Neural crest cell (in vitro differentiated cells): ENCODE data around the gene FXYD4. TPM values are rescaled to one million over a fixed set of nuclear protein-coding genes. Genes with fewer than 3 reads are reported as not detected.
"Not testable (repeated sequence)": the region's sequence is repeated elsewhere in the genome, so short reads cannot be mapped to it uniquely, and the experiment has no call there.

Experiments
- DNase-seq: peaks from one replicate; pipeline ENCODE4 v3.0.0; 2021; ENCODE audit warnings: low read depth, mixed read lengths, low spot score
- H3K27ac Mint-ChIP-seq: one replicate; pipeline ENCODE4 v1.8.0; 2021; ENCODE audit warnings: mild to moderate bottlenecking, mixed read lengths; ENCODE audit not compliant: unreplicated experiment
- H3K27me3 Mint-ChIP-seq: 2 replicates; pipeline ENCODE4 v1.8.0; 2021; ENCODE audit warnings: low read depth, mild to moderate bottlenecking, mixed read lengths
- H3K36me3 Mint-ChIP-seq: 2 replicates; pipeline ENCODE4 v1.8.0; 2021; ENCODE audit warnings: low read depth, mild to moderate bottlenecking, mixed read lengths
- H3K4me1 Mint-ChIP-seq: 2 replicates; pipeline ENCODE4 v1.8.0; 2021; ENCODE audit warnings: mixed read lengths
- H3K4me3 Mint-ChIP-seq: one replicate; pipeline ENCODE4 v1.8.0; 2021; ENCODE audit warnings: mild to moderate bottlenecking, mixed read lengths
- H3K9me3 Mint-ChIP-seq: 2 replicates; pipeline ENCODE4 v1.8.0; 2021; ENCODE audit warnings: mixed read lengths
- CTCF ChIP-seq: fragments of 200-600 bp; sonication (generic); conservative IDR thresholded peaks from 2 replicates; pipeline ENCODE4 v1.5.0; 2021; ENCODE audit warnings: antibody characterized with exemption, mild to moderate bottlenecking
- total RNA-seq: library from RNA; stranded (reverse); gene quantifications from 2 replicates; pipeline ENCODE4 v1.2.1, GENCODE V29; 2021

FXYD4 gene
- total RNA-seq, 1 donor from 2014 or later, result not detected

GRCh38 chr10:43336641-43337318, 34.7 kb upstream of the FXYD4 start:
- no peaks in the 10 kb centered on the region for H3K9me3 Mint-ChIP-seq
- no peak overlapping the region for H3K4me3 Mint-ChIP-seq
- DNase-seq, result no peak
- H3K27ac Mint-ChIP-seq, result no peak overlapping the region
- peaks cover 18% of the 10 kb centered on the region for H3K4me1 Mint-ChIP-seq
- peaks cover 17% of the 10 kb centered on the region for H3K27me3 Mint-ChIP-seq
- no peaks in the 10 kb centered on the region for H3K36me3 Mint-ChIP-seq
- TF ChIP-seq CTCF, result no peak

GRCh38 chr10:43337536-43337935, 33.9 kb upstream of the FXYD4 start:
- H3K27ac Mint-ChIP-seq, DNase-seq, H3K4me3 Mint-ChIP-seq, H3K36me3 Mint-ChIP-seq, H3K9me3 Mint-ChIP-seq: not testable (repeated sequence)
- Mint-ChIP-seq H3K27me3 (peaks cover 17% of the 10 kb centered on the region), H3K4me1 (peaks cover 18% of the 10 kb centered on the region)

GRCh38 chr10:43338117-43338516, 33.3 kb upstream of the FXYD4 start:
- H3K4me3 Mint-ChIP-seq, result no peak overlapping the region
- TF ChIP-seq CTCF, result no peak
- peaks cover 18% of the 10 kb centered on the region for H3K4me1 Mint-ChIP-seq
- H3K27ac Mint-ChIP-seq, result no peak overlapping the region
- no peaks in the 10 kb centered on the region for H3K9me3 Mint-ChIP-seq
- peaks cover 17% of the 10 kb centered on the region for H3K27me3 Mint-ChIP-seq
- no peak for DNase-seq
- no peaks in the 10 kb centered on the region for H3K36me3 Mint-ChIP-seq

GRCh38 chr10:43339136-43339535, 32.3 kb upstream of the FXYD4 start:
- Mint-ChIP-seq H3K4me3 (no peak overlapping the region), H3K9me3 (no peaks in the 10 kb centered on the region), H3K4me1 (peaks cover 18% of the 10 kb centered on the region), H3K27me3 (peaks cover 17% of the 10 kb centered on the region), H3K27ac (no peak overlapping the region), H3K36me3 (no peaks in the 10 kb centered on the region)
- TF ChIP-seq CTCF, result no peak
- DNase-seq, result no peak

GRCh38 chr10:43340101-43340500, 31.3 kb upstream of the FXYD4 start:
- no peak for DNase-seq
- Mint-ChIP-seq H3K4me1 (peaks cover 18% of the 10 kb centered on the region), H3K4me3 (no peak overlapping the region), H3K9me3 (no peaks in the 10 kb centered on the region), H3K36me3 (no peaks in the 10 kb centered on the region), H3K27me3 (peaks cover 17% of the 10 kb centered on the region), H3K27ac (no peak overlapping the region)
- TF ChIP-seq CTCF, result no peak

GRCh38 chr10:43340619-43341018, 30.8 kb upstream of the FXYD4 start:
- Mint-ChIP-seq H3K4me1 (peaks cover 18% of the 10 kb centered on the region), H3K27ac (no peak overlapping the region), H3K36me3 (no peaks in the 10 kb centered on the region), H3K27me3 (peaks cover 17% of the 10 kb centered on the region), H3K9me3 (no peaks in the 10 kb centered on the region), H3K4me3 (no peak overlapping the region)
- no peak for DNase-seq
- TF ChIP-seq CTCF, result no peak
